Suprapubic skin (tissue), 4 donors: Measurements from ENCODE around the gene FLT3LG. TPM values are rescaled to one million over a fixed set of nuclear protein-coding genes. Genes with fewer than 3 reads are reported as not detected.

Experiments used
- DNase-seq, 2 donors: peaks; one replicate each; pipeline ENCODE4 v3.0.0-alpha.2; 2019; ENCODE audit warnings: low spot score in 2 of 2
- H3K27ac ChIP-seq: fragments of 200-600 bp; sonication (generic); one replicate; pipeline ENCODE4 v1.5.1; 2019
- H3K27me3 ChIP-seq: fragments of 200-600 bp; sonication (generic); one replicate; pipeline ENCODE4 v1.5.1; 2019
- H3K36me3 ChIP-seq: fragments of 200-600 bp; sonication (generic); one replicate; pipeline ENCODE4 v1.5.1; 2019
- H3K4me1 ChIP-seq: fragments of 200-600 bp; sonication (generic); one replicate; pipeline ENCODE4 v1.5.1; 2019
- H3K4me3 ChIP-seq: fragments of 200-600 bp; sonication (generic); one replicate; pipeline ENCODE4 v1.5.1; 2019; ENCODE audit warnings: mild to moderate bottlenecking
- H3K9me3 ChIP-seq: fragments of 200-600 bp; sonication (generic); one replicate; pipeline ENCODE4 v1.5.1; 2019
- EP300 ChIP-seq: sonication (generic); formaldehyde crosslinking; IDR thresholded peaks from one replicate; pipeline ENCODE4 v1.6.1; 2017; ENCODE audit warnings: antibody characterized with exemption
- POLR2A ChIP-seq, 2 donors: fragments of 450-650 bp; IDR thresholded peaks; one replicate each; pipeline ENCODE4 v1.6.1; 2017; ENCODE audit warnings: antibody characterized with exemption in 2 of 2, mild to moderate bottlenecking in 2 of 2, moderate library complexity in 2 of 2
- POLR2AphosphoS5 ChIP-seq, 3 donors: sonication (generic); formaldehyde crosslinking; IDR thresholded peaks; one replicate each; pipeline ENCODE4 v1.6.1; 2017; ENCODE audit warnings: antibody characterized with exemption in 3 of 3
- WGBS: methylation state at CpG from one replicate; pipeline ENCODE4 v1.1.5; 2018; 5-methylcytosine and 5-hydroxymethylcytosine counted together
- total RNA-seq, 4 donors: library from RNA; depleted of rRNA; stranded (reverse); fragments of >200 nt; gene quantifications; one replicate each; pipeline ENCODE4 v1.1.0, GENCODE V29; 2016
- TF ChIP-seq, protein P1 (sequence below), 2 donors: fragments of 200-600 bp in 1 of 2; fragments of 450-650 bp in 1 of 2; sonication (generic) in 1 of 2; IDR thresholded peaks; one replicate each; pipeline ENCODE4 v1.5.1; 2016 to 2019; ENCODE audit warnings: antibody characterized with exemption in 2 of 2, mild to moderate bottlenecking in 1 of 2, moderate library complexity in 1 of 2

The FLT3LG gene
- total RNA-seq, 4 donors from 2014 or later, result 1.2 to 4.9 (median 4.4) TPM

DNA sequence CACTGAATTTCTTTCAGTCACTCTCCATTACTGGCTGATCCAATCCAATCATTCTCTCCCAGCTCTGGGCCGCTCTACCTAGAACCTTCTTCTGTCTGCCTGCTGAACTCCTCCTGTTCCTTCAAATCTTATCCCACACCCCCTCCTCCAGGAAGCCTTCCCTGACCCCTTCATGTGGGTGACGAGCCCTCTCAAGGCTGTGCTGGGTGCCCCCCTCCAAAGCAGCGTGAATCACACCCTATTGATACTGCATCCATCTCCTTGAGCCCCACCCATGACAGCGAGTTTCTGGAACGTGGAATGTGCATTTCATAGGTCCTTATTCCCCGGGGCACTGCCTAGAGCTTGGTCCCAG, 25.6 kb upstream of the FLT3LG start:
- Histone ChIP-seq H3K27me3 (no peaks in the 10 kb centered on the region), H3K9me3 (no peaks in the 10 kb centered on the region), H3K4me1 (peaks cover 35% of the 10 kb centered on the region), H3K27ac (no peak overlapping the region), H3K36me3 (peaks cover 18% of the 10 kb centered on the region), H3K4me3 (no peak overlapping the region)
- 85% methylated on average over 6 of the region's 6 CpGs for WGBS
- DNase-seq, result no peak
- TF ChIP-seq, protein P1, sequence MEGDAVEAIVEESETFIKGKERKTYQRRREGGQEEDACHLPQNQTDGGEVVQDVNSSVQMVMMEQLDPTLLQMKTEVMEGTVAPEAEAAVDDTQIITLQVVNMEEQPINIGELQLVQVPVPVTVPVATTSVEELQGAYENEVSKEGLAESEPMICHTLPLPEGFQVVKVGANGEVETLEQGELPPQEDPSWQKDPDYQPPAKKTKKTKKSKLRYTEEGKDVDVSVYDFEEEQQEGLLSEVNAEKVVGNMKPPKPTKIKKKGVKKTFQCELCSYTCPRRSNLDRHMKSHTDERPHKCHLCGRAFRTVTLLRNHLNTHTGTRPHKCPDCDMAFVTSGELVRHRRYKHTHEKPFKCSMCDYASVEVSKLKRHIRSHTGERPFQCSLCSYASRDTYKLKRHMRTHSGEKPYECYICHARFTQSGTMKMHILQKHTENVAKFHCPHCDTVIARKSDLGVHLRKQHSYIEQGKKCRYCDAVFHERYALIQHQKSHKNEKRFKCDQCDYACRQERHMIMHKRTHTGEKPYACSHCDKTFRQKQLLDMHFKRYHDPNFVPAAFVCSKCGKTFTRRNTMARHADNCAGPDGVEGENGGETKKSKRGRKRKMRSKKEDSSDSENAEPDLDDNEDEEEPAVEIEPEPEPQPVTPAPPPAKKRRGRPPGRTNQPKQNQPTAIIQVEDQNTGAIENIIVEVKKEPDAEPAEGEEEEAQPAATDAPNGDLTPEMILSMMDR (IDR thresholded peaks at IDR 0.05), result no peak
- no peak for TF ChIP-seq EP300
- TF ChIP-seq POLR2AphosphoS5 (IDR thresholded peaks at IDR 0.05), result no peak
- TF ChIP-seq POLR2A (IDR thresholded peaks at IDR 0.05), result no peak

DNA sequence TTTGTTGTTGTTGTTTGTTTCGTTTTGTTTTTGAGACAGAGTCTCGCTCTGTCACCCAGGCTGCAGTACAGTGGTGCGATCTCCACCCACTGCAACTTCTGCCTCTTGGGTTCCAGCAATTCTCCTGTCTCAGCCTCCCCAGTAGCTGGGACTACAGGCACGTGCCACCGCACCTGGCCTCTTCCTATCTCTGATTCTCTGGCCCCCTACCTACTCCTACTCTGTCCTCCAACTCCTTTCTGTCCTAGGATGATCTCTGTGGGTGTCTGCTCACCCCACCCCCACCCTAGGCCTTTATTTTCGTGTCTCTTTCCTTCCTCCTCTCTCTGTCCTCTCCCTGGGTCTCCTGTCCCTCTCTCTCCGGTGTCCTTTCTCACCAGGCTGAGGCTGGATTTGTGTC, 23.6 kb upstream of the FLT3LG start:
- no peak for DNase-seq
- H3K27me3 ChIP-seq, result no peaks in the 10 kb centered on the region
- peaks cover 37% of the 10 kb centered on the region for H3K4me1 ChIP-seq
- H3K36me3 ChIP-seq, result peaks cover 18% of the 10 kb centered on the region
- 84% methylated on average over 7 of the region's 7 CpGs for WGBS
- no peaks in the 10 kb centered on the region for H3K9me3 ChIP-seq
- H3K27ac ChIP-seq, result no peak overlapping the region
- TF ChIP-seq EP300 (no peak), POLR2AphosphoS5 (IDR thresholded peaks at IDR 0.05) (no peak), POLR2A (IDR thresholded peaks at IDR 0.05) (no peak)
- TF ChIP-seq, protein P1 (IDR thresholded peaks at IDR 0.05), result no peak
- H3K4me3 ChIP-seq, result peak overlapping the region; percentile 73

DNA sequence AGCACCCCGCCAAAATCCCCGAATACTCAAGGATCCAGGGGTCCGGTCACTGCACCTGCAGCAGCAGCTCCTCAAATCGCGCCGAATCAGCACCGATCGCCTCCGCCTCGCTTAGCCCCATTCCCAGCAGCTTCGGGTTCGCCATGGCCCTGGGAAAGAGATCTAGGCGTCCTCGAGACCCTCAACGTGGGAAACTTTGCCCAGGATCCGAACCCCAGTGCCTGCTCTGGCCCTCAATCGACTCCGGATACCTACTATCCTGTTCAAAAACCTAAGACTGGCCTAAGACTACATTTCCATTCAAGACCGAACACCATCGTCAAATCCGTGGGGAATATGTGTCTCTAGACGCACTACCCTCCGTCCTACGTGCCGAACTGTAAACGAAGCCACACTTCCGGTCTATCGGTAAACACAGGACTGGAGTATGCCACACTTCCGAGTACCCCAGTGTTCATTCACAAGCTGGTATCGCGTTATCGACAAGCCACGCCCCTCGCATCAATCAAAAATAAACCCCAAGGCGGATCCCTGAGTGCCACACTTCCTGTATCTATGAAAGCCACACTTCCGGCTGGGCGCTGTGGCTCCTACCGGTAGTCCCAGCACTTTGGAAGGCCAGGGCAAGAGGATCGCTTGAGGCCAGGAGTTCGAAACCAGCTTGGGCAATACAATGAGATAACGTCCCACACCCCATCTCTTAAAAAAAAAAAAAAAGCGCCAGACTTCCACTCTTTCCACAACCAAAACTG, 22.4 kb upstream of the FLT3LG start, which contains the start of gene PIH1D1:
Gene PIH1D1, minus strand, starts transcription at position 385 of the 752 bp plus-strand sequence. Its CDS starts 240 bp downstream, at position 145.
- no peaks in the 10 kb centered on the region for H3K27me3 ChIP-seq
- H3K27ac ChIP-seq, result peak within 1 kb of the TSS; percentile 96
- TF ChIP-seq, protein P1 (IDR thresholded peaks at IDR 0.05), result peak in 1 of 2 donors; percentile 10
- TF ChIP-seq EP300 (no peak), POLR2AphosphoS5 (IDR thresholded peaks at IDR 0.05) (peak in 1 of 3 donors; percentile 88), POLR2A (IDR thresholded peaks at IDR 0.05) (peak in 1 of 2 donors; percentile 15)
- peak within 1 kb of the TSS; percentile 73 for H3K4me3 ChIP-seq
- H3K4me1 ChIP-seq, result peaks cover 43% of the 10 kb centered on the region
- no peaks in the 10 kb centered on the region for H3K9me3 ChIP-seq
- H3K36me3 ChIP-seq, result peaks cover 15% of the 10 kb centered on the region
- WGBS, result under 1% methylated on average over 30 of the region's 42 CpGs
- peak; percentile 98 to 99 for DNase-seq

DNA sequence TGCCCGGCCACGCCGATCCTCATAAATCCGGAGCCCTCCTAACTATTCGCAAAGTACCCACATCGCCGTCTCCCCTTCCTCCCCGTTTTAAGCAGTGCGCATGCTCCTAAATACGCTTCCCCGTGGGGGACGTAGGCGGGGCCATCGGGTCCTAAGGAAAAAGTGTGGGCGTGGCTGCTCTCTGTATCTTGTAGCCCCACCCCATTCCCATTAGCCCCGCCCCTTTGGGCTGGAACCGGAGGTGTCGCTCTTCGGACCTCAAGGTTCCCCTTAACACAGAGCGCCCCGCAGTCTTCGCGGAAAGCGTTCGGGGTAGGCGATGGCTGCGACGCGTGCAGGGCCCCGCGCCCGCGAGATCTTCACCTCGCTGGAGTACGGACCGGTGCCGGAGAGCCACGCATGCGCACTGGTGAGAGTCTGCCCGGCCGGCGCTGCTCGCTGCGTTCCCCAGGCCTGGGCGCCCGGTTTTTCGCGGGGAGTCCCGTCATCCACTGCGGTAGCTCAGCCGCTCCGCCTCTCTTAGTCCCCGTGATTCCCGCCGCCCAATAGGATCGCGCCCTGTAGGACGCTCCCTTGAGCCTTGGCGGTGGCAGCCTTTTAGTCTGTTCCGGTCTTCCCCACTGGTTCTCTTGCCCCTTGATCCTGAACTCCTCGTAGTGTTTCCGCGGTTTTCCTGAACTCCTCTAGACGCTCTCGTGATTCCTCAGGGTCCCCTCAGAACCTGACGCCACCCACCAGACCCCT, 20.8 kb upstream of the FLT3LG start, which contains the start of gene ALDH16A1:
Gene ALDH16A1, plus strand, starts transcription at position 213 of the 744 bp plus-strand sequence. Its CDS starts 107 bp downstream, at position 320.
- Histone ChIP-seq H3K36me3 (peaks cover 6% of the 10 kb centered on the region), H3K4me3 (peak within 1 kb of the TSS; percentile 73), H3K27ac (peak within 1 kb of the TSS; percentile 96), H3K27me3 (no peaks in the 10 kb centered on the region), H3K4me1 (peaks cover 36% of the 10 kb centered on the region), H3K9me3 (no peaks in the 10 kb centered on the region)
- WGBS, result under 1% methylated on average over 35 of the region's 66 CpGs
- DNase-seq, result peak; percentile 99 to 100
- TF ChIP-seq, protein P1 (IDR thresholded peaks at IDR 0.05), result no peak
- TF ChIP-seq EP300 (no peak), POLR2AphosphoS5 (IDR thresholded peaks at IDR 0.05) (peak; percentile 22 to 91 (median 79)), POLR2A (IDR thresholded peaks at IDR 0.05) (peak; percentile 79 to 90)
